Activated B cell treated with CpG ODN at 0.5 μM for 24 hours (primary cell): ENCODE measurements around the gene GFPT1. TPM values are rescaled to one million over a fixed set of nuclear protein-coding genes. Genes with fewer than 3 reads are reported as not detected.
"Not testable (repeated sequence)": the region's sequence is repeated elsewhere in the genome, so short reads cannot be mapped to it uniquely, and the experiment has no call there.

Experiments
- ATAC-seq: fragments of 200-7000 bp; cut with Tn5 transposase; one replicate; pipeline ENCODE4 v1.10.0; 2021; ENCODE audit warnings: low read depth, mild to moderate bottlenecking, moderate library complexity
- CTCF ChIA-PET: fragments of 350-600 bp; sonication (Branson Sonifier 250); formaldehyde crosslinking; loops from one replicate; lab custom pipeline; 2021; ENCODE audit warnings: antibody characterized with exemption; lab: Charles Lee
- POLR2A ChIA-PET: fragments of 350-600 bp; sonication (Branson Sonifier 250); formaldehyde crosslinking; loops from one replicate; lab custom pipeline; 2021; ENCODE audit warnings: antibody characterized with exemption; lab: Charles Lee
- DNase-seq: peaks from one replicate; pipeline ENCODE4 v3.0.0; 2022
- H3K27ac Mint-ChIP-seq: one replicate; pipeline ENCODE4 v1.8.0; 2020; ENCODE audit warnings: mixed read lengths
- H3K27me3 Mint-ChIP-seq: one replicate; pipeline ENCODE4 v1.8.0; 2021; ENCODE audit warnings: mixed read lengths
- H3K36me3 Mint-ChIP-seq: one replicate; pipeline ENCODE4 v1.8.0; 2021; ENCODE audit warnings: low read depth, mixed read lengths
- H3K4me1 Mint-ChIP-seq: one replicate; pipeline ENCODE4 v1.8.0; 2021; ENCODE audit warnings: mixed read lengths
- H3K4me3 Mint-ChIP-seq: one replicate; pipeline ENCODE4 v1.8.0; 2020; ENCODE audit warnings: mild to moderate bottlenecking, mixed read lengths
- H3K9me3 Mint-ChIP-seq: one replicate; pipeline ENCODE4 v1.8.0; 2020; ENCODE audit warnings: mixed read lengths
- CTCF ChIP-seq: fragments of 200-600 bp; IDR thresholded peaks from one replicate; pipeline ENCODE4 v1.8.0; 2022; ENCODE audit warnings: antibody characterized with exemption, mild to moderate bottlenecking
- intact Hi-C: fragments of 100-400 bp; cut with micrococcal nuclease; formaldehyde crosslinking; loops from one replicate; pipeline ENCODE4 v1.15.1; 2024
- total RNA-seq: library from RNA; stranded (reverse); gene quantifications from 2 replicates; pipeline ENCODE4 v1.2.3, GENCODE V29; 2022

The GFPT1 gene
- total RNA-seq, 1 donor from 2014 or later, result 14.9 TPM

GRCh38 chr2:69369802-69370201 lies 17.2 kb downstream of the GFPT1 start:
- intact Hi-C loops, result no loop called here
- no peaks in the 10 kb centered on the region for H3K27me3 Mint-ChIP-seq
- ChIA-PET CTCF (no interaction called here), POLR2A (interaction anchor here (0.5 kb wide), 1 partner anchor 443 kb away, joined by 3 read pairs; no protein-coding TSS in a partner anchor)
- no peaks in the 10 kb centered on the region for H3K4me1 Mint-ChIP-seq
- H3K27ac Mint-ChIP-seq, result no peak overlapping the region
- H3K4me3 Mint-ChIP-seq, result no peak overlapping the region
- no peak for DNase-seq
- no peaks in the 10 kb centered on the region for H3K9me3 Mint-ChIP-seq
- no peak for ATAC-seq
- H3K36me3 Mint-ChIP-seq, result peaks cover 62% of the 10 kb centered on the region
- TF ChIP-seq CTCF, result no peak

GRCh38 chr2:69368588-69368987 lies 18.4 kb downstream of the GFPT1 start:
- Mint-ChIP-seq H3K4me3 (no peak overlapping the region), H3K27me3 (no peaks in the 10 kb centered on the region), H3K4me1 (no peaks in the 10 kb centered on the region), H3K27ac (no peak overlapping the region), H3K9me3 (no peaks in the 10 kb centered on the region), H3K36me3 (peaks cover 66% of the 10 kb centered on the region)
- POLR2A ChIA-PET, result no interaction called here
- intact Hi-C loops, result no loop called here
- no peak for TF ChIP-seq CTCF
- CTCF ChIA-PET, result no interaction called here
- DNase-seq (no peak), ATAC-seq (no peak)

GRCh38 chr2:69359371-69359770 lies 27.7 kb downstream of the GFPT1 start:
- Mint-ChIP-seq H3K9me3 (no peaks in the 10 kb centered on the region), H3K4me1 (no peaks in the 10 kb centered on the region), H3K27me3 (no peaks in the 10 kb centered on the region), H3K4me3 (no peak overlapping the region), H3K27ac (no peak overlapping the region), H3K36me3 (peaks cover 69% of the 10 kb centered on the region)
- no peak for TF ChIP-seq CTCF
- DNase-seq, result no peak
- intact Hi-C loops, result no loop called here
- ChIA-PET CTCF (no interaction called here), POLR2A (no interaction called here)
- ATAC-seq, result no peak

- Mint-ChIP-seq H3K4me1 (no peaks in the 10 kb centered on the region), H3K4me3 (no peak overlapping the region), H3K27me3 (no peaks in the 10 kb centered on the region), H3K36me3 (peaks cover 74% of the 10 kb centered on the region), H3K27ac (no peak overlapping the region), H3K9me3 (no peaks in the 10 kb centered on the region)
- ChIA-PET CTCF (no interaction called here), POLR2A (interaction anchor here (0.5 kb wide), 1 partner anchor 466 kb away, joined by 3 read pairs; no protein-coding TSS in a partner anchor)
- ATAC-seq, result no peak
- intact Hi-C loops, result no loop called here
- DNase-seq, result no peak
- no peak for TF ChIP-seq CTCF
Measured at GRCh38 chr2:69358914-69359313, 28.1 kb downstream of the GFPT1 start.

- intact Hi-C loops, result no loop called here
- no peaks in the 10 kb centered on the region for H3K27me3 Mint-ChIP-seq
- DNase-seq (no peak), ATAC-seq (no peak)
- POLR2A ChIA-PET, result no interaction called here
- CTCF ChIA-PET, result no interaction called here
- H3K4me1 Mint-ChIP-seq, result no peaks in the 10 kb centered on the region
- TF ChIP-seq CTCF, result no peak
- H3K36me3 Mint-ChIP-seq, result peaks cover 65% of the 10 kb centered on the region
- no peak overlapping the region for H3K27ac Mint-ChIP-seq
- no peaks in the 10 kb centered on the region for H3K9me3 Mint-ChIP-seq
- no peak overlapping the region for H3K4me3 Mint-ChIP-seq
Measured at GRCh38 chr2:69356471-69356870, 30.6 kb downstream of the GFPT1 start.

- ATAC-seq, H3K4me1 Mint-ChIP-seq: not testable (repeated sequence)
- CTCF ChIA-PET, result interaction anchor here (0.6 kb wide), 1 partner anchor 867 kb away, joined by 3 read pairs; no protein-coding TSS in a partner anchor
Measured at GRCh38 chr2:69354976-69355375, 32.1 kb downstream of the GFPT1 start.

More at GRCh38 chr2:69354976-69355375, 32.1 kb downstream of the GFPT1 start:
- H3K27ac Mint-ChIP-seq, intact Hi-C loops, H3K4me3 Mint-ChIP-seq, H3K9me3 Mint-ChIP-seq, DNase-seq, H3K27me3 Mint-ChIP-seq, POLR2A ChIA-PET: not testable (repeated sequence)
- peaks cover 61% of the 10 kb centered on the region for H3K36me3 Mint-ChIP-seq
